SU-DHL-6 (cell line): ENCODE measurements around the gene DNASE1L2.
A peak's percentile ranks its signal among the peaks of the same experiment; 100 is the strongest.

ENCODE experiments used
- H2AFZ ChIP-seq: fragments of 200-600 bp; sonication (generic); 2 replicates; pipeline ENCODE4 v1.6.1; 2014; ENCODE audit warnings: low read depth, mild to moderate bottlenecking, moderate library complexity, mixed read lengths, antibody characterized with exemption, low read length; ENCODE audit not compliant: severe bottlenecking
- H3F3A ChIP-seq: fragments of 200-600 bp; shearing (Covaris generic); 2 replicates; pipeline ENCODE4 v1.6.0; 2016; ENCODE audit warnings: antibody characterized with exemption, mild to moderate bottlenecking; ENCODE audit not compliant: insufficient read depth
- H3K27ac ChIP-seq: fragments of 200-600 bp; sonication (generic); 2 replicates; pipeline ENCODE4 v1.5.1; 2016; ENCODE audit warnings: low read depth, mild to moderate bottlenecking, low read length, moderate library complexity, mixed read lengths
- H3K27me3 ChIP-seq: fragments of 200-600 bp; sonication (generic), shearing (Covaris generic); 2 replicates; pipeline ENCODE4 v1.6.0; 2014; ENCODE audit warnings: mild to moderate bottlenecking, low read length
- H3K36me3 ChIP-seq: fragments of 200-600 bp; sonication (generic); 2 replicates; pipeline ENCODE4 v1.6.1; 2014; ENCODE audit warnings: mild to moderate bottlenecking, low read length, mixed read lengths
- H3K4me2 ChIP-seq: fragments of 300-600, 200-600 bp; shearing (Covaris generic), sonication (generic); 2 replicates; pipeline ENCODE4 v1.6.0; 2014; ENCODE audit warnings: low read length, low read depth, mild to moderate bottlenecking; ENCODE audit not compliant: poor library complexity, severe bottlenecking
- H3K4me3 ChIP-seq: fragments of 200-600 bp; sonication (generic); 2 replicates; pipeline ENCODE4 v1.5.1; 2014; ENCODE audit warnings: antibody characterized with exemption, low read length, mild to moderate bottlenecking, mixed read lengths; ENCODE audit not compliant: insufficient read depth, poor library complexity, severe bottlenecking
- H3K79me2 ChIP-seq: fragments of 200-600 bp; sonication (generic); 2 replicates; pipeline ENCODE4 v1.6.1; 2014; ENCODE audit warnings: mild to moderate bottlenecking, low read length, moderate library complexity; ENCODE audit not compliant: insufficient read depth
- H3K9ac ChIP-seq: fragments of 200-600 bp; sonication (generic); 2 replicates; pipeline ENCODE4 v1.7.0; 2014; ENCODE audit warnings: mild to moderate bottlenecking, low read length
- H3K9me2 ChIP-seq: fragments of 200-600 bp; sonication (generic); replicated peaks from 2 replicates; pipeline ENCODE4 v1.6.1; 2014; ENCODE audit warnings: low read length; ENCODE audit not compliant: insufficient read depth
- H3K9me3 ChIP-seq: fragments of 200-600 bp; sonication (generic); 2 replicates; pipeline ENCODE4 v1.6.1; 2014; ENCODE audit warnings: low read length, mixed read lengths; ENCODE audit not compliant: insufficient read depth
- H4K20me1 ChIP-seq: fragments of 200-600 bp; sonication (generic); 2 replicates; pipeline ENCODE4 v1.6.1; 2014; ENCODE audit warnings: low read depth, mild to moderate bottlenecking, antibody characterized with exemption, low read length, moderate library complexity, mixed read lengths
- EZH2phosphoT487 ChIP-seq: fragments of 200-600 bp; sonication (generic), shearing (Covaris generic); conservative IDR thresholded peaks from 2 replicates; pipeline ENCODE4 v1.6.1; 2018; ENCODE audit warnings: mild to moderate bottlenecking, antibody characterized with exemption, low read length, moderate library complexity, mixed read lengths
- TF ChIP-seq, protein P1 (sequence below): fragments of 200-600 bp; sonication (generic); IDR thresholded peaks from one replicate; pipeline ENCODE4 v1.5.1; 2017; ENCODE audit warnings: antibody characterized with exemption, mild to moderate bottlenecking, low read length, moderate library complexity; ENCODE audit not compliant: insufficient read depth, poor library complexity, severe bottlenecking

Gene DNASE1L2

DNA sequence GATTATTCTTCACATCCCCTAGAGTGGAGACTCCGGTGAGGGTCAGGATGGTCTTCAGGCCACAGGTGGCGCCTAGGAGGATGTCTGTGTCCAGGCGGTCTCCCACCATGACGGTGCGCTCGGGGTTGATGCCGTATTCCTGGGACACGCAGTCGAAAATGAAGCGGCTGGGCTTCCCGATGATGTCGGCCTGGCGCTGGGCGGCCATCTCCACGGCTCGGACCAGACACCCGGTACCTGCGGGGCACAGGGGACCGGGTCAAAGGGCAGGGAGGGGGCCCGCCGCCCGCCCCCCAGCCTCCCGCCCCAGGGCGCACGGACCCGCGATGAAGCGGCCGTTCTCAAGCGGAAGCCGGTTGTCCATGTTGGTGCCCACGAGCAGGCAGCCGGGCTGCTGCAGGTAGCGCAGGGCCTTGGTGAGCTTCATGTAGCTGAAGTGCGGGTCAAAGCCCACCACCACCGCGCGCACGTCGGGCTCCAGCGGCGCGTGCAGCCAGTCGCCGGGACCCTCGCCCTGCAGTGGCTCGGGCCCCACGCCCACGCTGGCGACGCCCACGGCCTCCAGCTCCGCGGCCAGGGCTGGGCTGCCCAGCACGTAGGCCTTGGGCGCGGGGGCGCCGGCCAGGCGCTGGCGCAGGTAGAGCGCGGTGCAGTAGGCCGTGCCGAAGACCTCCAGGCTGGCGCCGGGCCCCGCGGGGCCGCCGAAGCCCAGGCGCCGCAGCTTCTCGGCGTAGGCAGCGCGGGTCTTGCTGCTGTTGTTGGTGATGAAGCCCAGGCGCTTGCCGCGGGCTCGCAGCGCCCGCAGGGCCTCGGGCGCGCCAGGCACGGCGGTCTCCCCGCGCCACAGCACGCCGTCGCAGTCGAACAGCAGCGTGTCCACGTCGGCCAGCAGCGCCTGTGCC is 22.2 kb upstream of the DNASE1L2 start:
- peak overlapping the region; percentile 55 for H3K27ac ChIP-seq

DNA sequence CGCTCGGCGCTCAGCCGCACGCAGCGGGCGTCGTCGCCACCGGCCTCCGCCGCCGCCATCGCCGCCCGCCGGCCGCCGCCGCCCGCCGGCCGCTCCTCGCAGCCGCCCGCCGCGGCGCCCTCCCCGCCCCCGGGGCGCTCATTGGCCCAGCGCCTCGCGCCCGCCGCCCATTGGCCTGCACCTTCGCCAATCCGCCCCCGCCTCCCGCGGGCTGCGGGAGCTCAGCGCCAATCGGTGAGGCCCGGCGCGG is 21.6 kb upstream of the DNASE1L2 start, which contains the start of gene PGP:
PGP (minus strand) TSS at position 122 of the 250 bp plus-strand sequence; CDS start at position 59, 63 bp downstream.
- Histone ChIP-seq H3K27me3 (no peaks in the 10 kb centered on the region), H3K4me2 (peak within 1 kb of the TSS; percentile 77), H3K27ac (peak within 1 kb of the TSS; percentile 80), H3K4me3 (peak within 1 kb of the TSS; percentile 99), H3F3A (peaks cover 16% of the 10 kb centered on the region; the same call in 1 of the 2 replicates), H4K20me1 (no peaks in the 10 kb centered on the region), H3K36me3 (no peaks in the 10 kb centered on the region), H3K79me2 (peaks cover 18% of the 10 kb centered on the region), H2AFZ (peak within 1 kb of the TSS; percentile 83), H3K9me3 (no peaks in the 10 kb centered on the region), H3K9ac (peak within 1 kb of the TSS; percentile 98), H3K9me2 (no peaks in the 10 kb centered on the region)
- TF ChIP-seq EZH2phosphoT487 = no peak
- TF ChIP-seq, protein P1, sequence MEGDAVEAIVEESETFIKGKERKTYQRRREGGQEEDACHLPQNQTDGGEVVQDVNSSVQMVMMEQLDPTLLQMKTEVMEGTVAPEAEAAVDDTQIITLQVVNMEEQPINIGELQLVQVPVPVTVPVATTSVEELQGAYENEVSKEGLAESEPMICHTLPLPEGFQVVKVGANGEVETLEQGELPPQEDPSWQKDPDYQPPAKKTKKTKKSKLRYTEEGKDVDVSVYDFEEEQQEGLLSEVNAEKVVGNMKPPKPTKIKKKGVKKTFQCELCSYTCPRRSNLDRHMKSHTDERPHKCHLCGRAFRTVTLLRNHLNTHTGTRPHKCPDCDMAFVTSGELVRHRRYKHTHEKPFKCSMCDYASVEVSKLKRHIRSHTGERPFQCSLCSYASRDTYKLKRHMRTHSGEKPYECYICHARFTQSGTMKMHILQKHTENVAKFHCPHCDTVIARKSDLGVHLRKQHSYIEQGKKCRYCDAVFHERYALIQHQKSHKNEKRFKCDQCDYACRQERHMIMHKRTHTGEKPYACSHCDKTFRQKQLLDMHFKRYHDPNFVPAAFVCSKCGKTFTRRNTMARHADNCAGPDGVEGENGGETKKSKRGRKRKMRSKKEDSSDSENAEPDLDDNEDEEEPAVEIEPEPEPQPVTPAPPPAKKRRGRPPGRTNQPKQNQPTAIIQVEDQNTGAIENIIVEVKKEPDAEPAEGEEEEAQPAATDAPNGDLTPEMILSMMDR = no peak

More for the DNA sequence above, 22.2 kb upstream of the DNASE1L2 start:
- Histone ChIP-seq H3K9me3 (no peaks in the 10 kb centered on the region), H4K20me1 (no peaks in the 10 kb centered on the region), H3K4me2 (peak overlapping the region; percentile 66), H3F3A (peaks cover 16% of the 10 kb centered on the region; the same call in 1 of the 2 replicates), H2AFZ (no peak overlapping the region), H3K4me3 (peak overlapping the region; percentile 92), H3K36me3 (no peaks in the 10 kb centered on the region), H3K27me3 (no peaks in the 10 kb centered on the region), H3K9me2 (no peaks in the 10 kb centered on the region), H3K9ac (peak overlapping the region; percentile 98), H3K79me2 (peaks cover 18% of the 10 kb centered on the region)
- no peak for TF ChIP-seq EZH2phosphoT487
- TF ChIP-seq, protein P1 = no peak

DNA sequence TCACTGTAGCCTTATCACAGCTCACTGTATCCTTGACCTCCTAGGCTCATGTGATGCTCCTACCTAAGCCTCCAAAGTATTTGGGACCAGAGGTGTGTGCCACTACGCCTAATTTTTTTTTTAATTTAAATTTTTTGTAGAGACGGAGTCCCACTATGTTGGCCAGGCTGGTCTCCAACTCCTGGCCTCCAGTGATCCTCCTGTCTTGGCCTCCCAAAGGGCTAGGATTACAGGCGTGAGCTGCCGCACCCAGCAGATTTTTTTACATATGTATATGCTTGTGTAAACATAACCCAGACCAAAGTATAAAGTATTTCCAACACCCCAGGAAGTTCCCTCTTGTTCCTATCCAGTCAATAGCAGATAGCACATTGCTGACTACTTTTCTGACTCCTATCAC is 19.9 kb upstream of the DNASE1L2 start:
- no peak overlapping the region for H3K9ac ChIP-seq
- H4K20me1 ChIP-seq = no peaks in the 10 kb centered on the region
- no peaks in the 10 kb centered on the region for H3K27me3 ChIP-seq
- H3K79me2 ChIP-seq = peaks cover 18% of the 10 kb centered on the region
- TF ChIP-seq, protein P1 = no peak
- TF ChIP-seq EZH2phosphoT487 = no peak
- H3K9me2 ChIP-seq = no peaks in the 10 kb centered on the region
- no peak overlapping the region for H3K4me2 ChIP-seq
- H3K36me3 ChIP-seq = no peaks in the 10 kb centered on the region
- no peak overlapping the region for H3K4me3 ChIP-seq
- no peaks in the 10 kb centered on the region for H3K9me3 ChIP-seq
- H2AFZ ChIP-seq = no peak overlapping the region
- no peak overlapping the region for H3K27ac ChIP-seq
- H3F3A ChIP-seq = peaks cover 13% of the 10 kb centered on the region; the same call in 1 of the 2 replicates
